ENCODE results near the gene MVD. TPM values are rescaled to one million over a fixed set of nuclear protein-coding genes. Genes with fewer than 3 reads are reported as not detected.
A peak's percentile ranks its signal among the peaks of the same experiment; 100 is the strongest.

MVD gene
- polyA plus RNA-seq, 1 donor (not counting 4 experiments of a cell fraction or from before 2014, with no cell fraction given) = 59.6 TPM

DNA sequence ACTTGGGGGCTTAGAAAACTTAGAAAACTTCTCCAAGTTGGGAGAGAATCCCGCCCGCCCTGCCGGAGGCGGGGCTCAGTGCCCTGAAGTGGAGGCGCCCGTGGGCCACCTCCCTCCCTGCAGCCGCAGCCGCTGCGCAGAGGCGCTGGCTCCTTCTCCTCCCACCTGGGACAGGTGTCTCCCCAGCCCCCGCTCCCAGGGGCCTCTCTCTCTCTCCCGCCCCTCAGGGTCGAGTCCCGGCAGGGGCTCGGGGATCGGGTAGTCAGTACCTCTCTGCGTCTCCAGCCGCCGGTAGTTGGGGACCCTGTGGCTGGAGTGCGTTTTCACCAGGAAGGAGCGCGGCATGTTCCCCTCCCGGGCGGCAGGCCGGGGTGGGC lies 23.2 kb upstream of the MVD start:
- Histone ChIP-seq H3K9me3 (ENCODE audit: control insufficient read depth, low read depth, low read length) (no peaks in the 10 kb centered on the region), H3K4me1 (ENCODE audit: control insufficient read depth, extremely low read depth, insufficient read depth, low read length) (peaks cover 14% of the 10 kb centered on the region), H3K36me3 (ENCODE audit: control insufficient read depth in 2 of 2, extremely low read depth in 1 of 2, insufficient read depth in 2 of 2, low read length in 2 of 2) (no peaks in the 10 kb centered on the region), H3K27me3 (ENCODE audit: control insufficient read depth, extremely low read depth, insufficient read depth, low read length) (peaks cover 67% of the 10 kb centered on the region), H3K79me2 (ENCODE audit: control insufficient read depth, insufficient read depth, low read length) (no peaks in the 10 kb centered on the region), H3K4me2 (ENCODE audit: control insufficient read depth, extremely low read depth, insufficient read depth, low read depth, low read length) (peak overlapping the region; percentile 85), H4K20me1 (ENCODE audit: control insufficient read depth, extremely low read depth, insufficient read depth, low read length) (peaks cover 2% of the 10 kb centered on the region), H3K27ac (ENCODE audit: control insufficient read depth, insufficient read depth, low read length) (no peak overlapping the region), H3K9ac (ENCODE audit: control insufficient read depth, extremely low read depth, insufficient read depth, low read length) (peak overlapping the region; percentile 22), H3K4me3 (ENCODE audit: control insufficient read depth in 2 of 3, extremely low read depth in 1 of 3, insufficient read depth in 2 of 3, low read depth in 1 of 3, low read length in 3 of 3) (peak overlapping the region; percentile 47 to 67 (median 64)), H3K9me1 (ENCODE audit: control insufficient read depth, extremely low read depth, insufficient read depth, low read length) (no peaks in the 10 kb centered on the region), H2AFZ (ENCODE audit: control insufficient read depth, low read length) (peak overlapping the region; percentile 6)
- FAIRE-seq (no peak), DNase-seq (ENCODE audit: low read depth, low spot score) (no peak)
- TF ChIP-seq, protein P1, sequence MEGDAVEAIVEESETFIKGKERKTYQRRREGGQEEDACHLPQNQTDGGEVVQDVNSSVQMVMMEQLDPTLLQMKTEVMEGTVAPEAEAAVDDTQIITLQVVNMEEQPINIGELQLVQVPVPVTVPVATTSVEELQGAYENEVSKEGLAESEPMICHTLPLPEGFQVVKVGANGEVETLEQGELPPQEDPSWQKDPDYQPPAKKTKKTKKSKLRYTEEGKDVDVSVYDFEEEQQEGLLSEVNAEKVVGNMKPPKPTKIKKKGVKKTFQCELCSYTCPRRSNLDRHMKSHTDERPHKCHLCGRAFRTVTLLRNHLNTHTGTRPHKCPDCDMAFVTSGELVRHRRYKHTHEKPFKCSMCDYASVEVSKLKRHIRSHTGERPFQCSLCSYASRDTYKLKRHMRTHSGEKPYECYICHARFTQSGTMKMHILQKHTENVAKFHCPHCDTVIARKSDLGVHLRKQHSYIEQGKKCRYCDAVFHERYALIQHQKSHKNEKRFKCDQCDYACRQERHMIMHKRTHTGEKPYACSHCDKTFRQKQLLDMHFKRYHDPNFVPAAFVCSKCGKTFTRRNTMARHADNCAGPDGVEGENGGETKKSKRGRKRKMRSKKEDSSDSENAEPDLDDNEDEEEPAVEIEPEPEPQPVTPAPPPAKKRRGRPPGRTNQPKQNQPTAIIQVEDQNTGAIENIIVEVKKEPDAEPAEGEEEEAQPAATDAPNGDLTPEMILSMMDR (optimal IDR thresholded peaks at IDR 0.05 in 1 of 3, IDR thresholded peaks at IDR 0.05 in 1 of 3, conservative IDR thresholded peaks at IDR 0.05 in 1 of 3; ENCODE audit: extremely low read depth in 1 of 3, insufficient read depth in 2 of 3, low read length in 3 of 3) = no peak
- TF ChIP-seq EZH2 (IDR thresholded peaks at IDR 0.05; ENCODE audit: low read length) = no peak
- dilution Hi-C loops (cut with MboI; ENCODE audit: extremely low pct_ligation_motif_present, low sequenced_read_pairs) = no loop called here

- no peaks in the 10 kb centered on the region for H3K9me3 ChIP-seq (ENCODE audit: control insufficient read depth, low read depth, low read length)
- DNase-seq (ENCODE audit: low read depth, low spot score) (no peak), FAIRE-seq (no peak)
- H3K9ac ChIP-seq (ENCODE audit: control insufficient read depth, extremely low read depth, insufficient read depth, low read length) = peak overlapping the region; percentile 33
- peaks cover 14% of the 10 kb centered on the region for H3K4me1 ChIP-seq (ENCODE audit: control insufficient read depth, extremely low read depth, insufficient read depth, low read length)
- H3K27ac ChIP-seq (ENCODE audit: control insufficient read depth, insufficient read depth, low read length) = no peak overlapping the region
- H3K36me3 ChIP-seq (ENCODE audit: control insufficient read depth in 2 of 2, extremely low read depth in 1 of 2, insufficient read depth in 2 of 2, low read length in 2 of 2) = no peaks in the 10 kb centered on the region
- no peak overlapping the region for H2AFZ ChIP-seq (ENCODE audit: control insufficient read depth, low read length)
- peak overlapping the region; percentile 47 to 67 (median 64) for H3K4me3 ChIP-seq (ENCODE audit: control insufficient read depth in 2 of 3, extremely low read depth in 1 of 3, insufficient read depth in 2 of 3, low read depth in 1 of 3, low read length in 3 of 3)
- peaks cover 2% of the 10 kb centered on the region for H4K20me1 ChIP-seq (ENCODE audit: control insufficient read depth, extremely low read depth, insufficient read depth, low read length)
- dilution Hi-C loops (cut with MboI; ENCODE audit: extremely low pct_ligation_motif_present, low sequenced_read_pairs) = no loop called here
- H3K9me1 ChIP-seq (ENCODE audit: control insufficient read depth, extremely low read depth, insufficient read depth, low read length) = no peaks in the 10 kb centered on the region
- H3K4me2 ChIP-seq (ENCODE audit: control insufficient read depth, extremely low read depth, insufficient read depth, low read depth, low read length) = peak overlapping the region; percentile 85
- peaks cover 61% of the 10 kb centered on the region for H3K27me3 ChIP-seq (ENCODE audit: control insufficient read depth, extremely low read depth, insufficient read depth, low read length)
- TF ChIP-seq, protein P1 (optimal IDR thresholded peaks at IDR 0.05 in 1 of 3, IDR thresholded peaks at IDR 0.05 in 1 of 3, conservative IDR thresholded peaks at IDR 0.05 in 1 of 3; ENCODE audit: extremely low read depth in 1 of 3, insufficient read depth in 2 of 3, low read length in 3 of 3) = peak; percentile 48 to 85 (median 73)
- no peak for TF ChIP-seq EZH2 (IDR thresholded peaks at IDR 0.05; ENCODE audit: low read length)
- no peaks in the 10 kb centered on the region for H3K79me2 ChIP-seq (ENCODE audit: control insufficient read depth, insufficient read depth, low read length)
Observed at GRCh38 chr16:88685156-88686061, 22.5 kb upstream of the MVD start.
